Spleen (tissue), 11 donors: ENCODE measurements around the gene GSTK1. TPM values are rescaled to one million over a fixed set of nuclear protein-coding genes. Genes with fewer than 3 reads are reported as not detected.

Experiments used
- DNase-seq: peaks from one replicate; pipeline ENCODE4 v3.0.0-alpha.2; 2020
- H3K27ac ChIP-seq, 8 donors: fragments of 200-600 bp; sonication (generic) in 7 of 8; 1 replicate in 4 of 8; 2 replicates in 4 of 8; pipeline versions ENCODE4 v1.5.0 to v1.8.0; 2016 to 2021; ENCODE audit warnings: inconsistent platforms in 4 of 8, mild to moderate bottlenecking in 4 of 8, moderate library complexity in 1 of 8
- H3K27me3 ChIP-seq, 7 donors: fragments of 200-600 bp; sonication (generic) in 6 of 7; replicated peaks in 1 of 7; 1 replicate in 4 of 7; 2 replicates in 3 of 7; pipeline versions ENCODE4 v1.5.0 to v1.8.0; 2016 to 2021; ENCODE audit warnings: inconsistent platforms in 3 of 7, mild to moderate bottlenecking in 1 of 7
- H3K36me3 ChIP-seq, 6 donors: fragments of 200-600 bp; sonication (generic) in 5 of 6; 1 replicate in 4 of 6; 2 replicates in 2 of 6; pipeline versions ENCODE4 v1.5.0 to v1.8.0; 2016 to 2021; ENCODE audit warnings: inconsistent platforms in 2 of 6
- H3K4me1 ChIP-seq, 6 donors: fragments of 200-600 bp; sonication (generic) in 5 of 6; 1 replicate in 3 of 6; 2 replicates in 3 of 6; pipeline versions ENCODE4 v1.5.0 to v1.8.0; 2016 to 2021; ENCODE audit warnings: inconsistent platforms in 3 of 6
- H3K4me3 ChIP-seq, 8 donors: fragments of 200-600 bp; sonication (generic) in 7 of 8; 1 replicate in 4 of 8; 2 replicates in 4 of 8; pipeline versions ENCODE4 v1.5.0 to v1.8.0; 2016 to 2021; ENCODE audit warnings: inconsistent platforms in 4 of 8, mild to moderate bottlenecking in 4 of 8, moderate library complexity in 2 of 8
- H3K9me3 ChIP-seq, 8 donors: fragments of 200-600 bp; sonication (generic) in 7 of 8; 1 replicate in 4 of 8; 2 replicates in 4 of 8; pipeline versions ENCODE4 v1.5.0 to v1.8.0; 2016 to 2021; ENCODE audit warnings: inconsistent platforms in 4 of 8
- POLR2A ChIP-seq, 3 donors: fragments of 450-650 bp; IDR thresholded peaks; one replicate each; pipeline ENCODE4 v1.5.1; 2017; ENCODE audit warnings: antibody characterized with exemption in 3 of 3, mild to moderate bottlenecking in 1 of 3
- POLR2AphosphoS5 ChIP-seq, 3 donors: sonication (generic); formaldehyde crosslinking; IDR thresholded peaks; one replicate each; pipeline ENCODE4 v1.5.1; 2017; ENCODE audit warnings: antibody characterized with exemption in 3 of 3
- WGBS, 5 donors: extraction: QIAGEN DNeasy Blood & Tissue Kit in 3 of 5; methylation state at CpG; one replicate each; pipeline versions ENCODE4 v1.1.5 to v1.1.7; 2013 to 2018; 5-methylcytosine and 5-hydroxymethylcytosine counted together
- intact Hi-C: fragments of 100-400 bp; cut with DNase I; formaldehyde crosslinking; loops from one replicate; pipeline ENCODE4 v1.15.0; 2023; ENCODE audit warnings: low total_unique reads
- polyA plus RNA-seq, 3 donors: library from polyadenylated mRNA; stranded (reverse); fragments of 200-250 nt; gene quantifications; one replicate each; pipeline ENCODE4 v1.2.1, GENCODE V29; 2013
- total RNA-seq, 7 donors: library from RNA; depleted of rRNA in 3 of 7; stranded (reverse); fragments of >200 nt in 3 of 7; fragmentation: NEBNext Ultra II Directional in 4 of 7; extraction: Animal tissue kit (Norgen Biotek cat#: 25700) in 4 of 7; gene quantifications; one replicate each; pipeline versions ENCODE4 v1.1.0 to v1.2.1, GENCODE V29; 2016 to 2021
- TF ChIP-seq, protein P1 (sequence below), 11 experiments: fragments of 200-600 bp in 7 of 11; fragments of 450-650 bp in 4 of 11; sonication (generic) in 4 of 11; IDR thresholded peaks in 8 of 11; conservative IDR thresholded peaks in 3 of 11; 1 replicate in 7 of 11; 2 replicates in 4 of 11; pipeline versions ENCODE4 v1.4.0 to v1.8.0; 2016 to 2021; ENCODE audit warnings: antibody characterized with exemption in 11 of 11, inconsistent platforms in 4 of 11, mild to moderate bottlenecking in 1 of 11
- donor health status: healthy with polysubstance abuse.
- donor health status: DM: no; HTN: no; CAD: no; lungs with moderate emphysema.
- donor health status: DM: no; HTN: no; CAD: no.
- donor health status: Bipolar disorder and iron deficiency.
- donor health status: healthy.
- donor health status: DM: no; HTN: no; CAD: no.
- donor health status: DM: yes; HTN: yes; CAD: no.

Gene GSTK1
- total and polyA plus RNA-seq, 10 donors: 162 to 247 (median 216) TPM

DNA sequence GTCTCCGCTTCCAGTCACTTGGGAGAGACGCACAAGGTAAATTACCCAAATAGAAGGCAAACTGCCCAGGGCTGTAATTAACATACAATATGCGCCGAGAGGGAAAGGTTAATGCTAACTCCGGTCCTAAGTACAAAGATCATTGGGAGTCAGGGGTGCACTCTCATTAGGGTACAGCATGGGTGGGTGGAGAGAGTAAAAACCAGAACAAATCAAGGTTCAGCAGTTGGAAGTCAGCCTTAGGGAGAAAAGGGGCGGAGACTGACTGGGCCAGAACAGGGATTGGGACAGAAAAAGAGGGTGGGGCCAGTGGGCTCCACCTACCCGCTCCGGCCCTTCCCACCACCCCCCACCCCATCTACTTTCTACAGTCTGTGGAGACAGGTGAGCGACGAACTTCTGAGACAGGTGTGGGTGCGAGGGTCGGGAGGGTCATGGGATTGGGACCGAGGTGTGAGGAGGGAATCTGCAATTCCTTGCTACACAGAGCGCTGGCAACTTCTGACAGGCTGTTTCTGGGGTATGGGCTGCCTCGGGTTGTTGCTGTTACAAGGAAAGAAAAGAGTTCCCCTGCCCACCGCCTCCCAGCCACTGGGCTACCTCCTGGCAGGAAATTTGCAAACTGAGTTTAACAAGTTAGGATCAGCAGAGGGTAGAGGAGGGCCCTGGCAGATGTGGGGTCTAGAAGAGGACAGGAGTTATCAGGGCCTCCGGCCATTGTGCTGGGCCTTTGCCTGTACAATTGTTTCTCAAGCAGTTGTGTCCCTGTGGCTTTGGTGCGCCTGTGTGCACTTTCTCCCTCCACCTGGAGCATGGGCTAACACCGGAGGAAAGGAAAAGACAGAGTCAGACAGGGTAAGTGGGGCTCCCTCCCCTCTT is 21.6 kb downstream of the GSTK1 start, which contains the start of gene TMEM139:
TSS of gene TMEM139 (plus strand) at position 368 of the 879 bp plus-strand sequence. CDS start 1,000 bp downstream, outside the sequence.
- H3K27me3 ChIP-seq: no peaks in the 10 kb centered on the region
- 86 to 92% (median 90%) methylated on average over 19 of the region's 19 CpGs for WGBS, 5 donors
- DNase-seq: no peak
- no peaks in the 10 kb centered on the region for H3K9me3 ChIP-seq
- TF ChIP-seq POLR2AphosphoS5 (IDR thresholded peaks at IDR 0.05) (no peak), POLR2A (IDR thresholded peaks at IDR 0.05) (no peak)
- TF ChIP-seq, protein P1, sequence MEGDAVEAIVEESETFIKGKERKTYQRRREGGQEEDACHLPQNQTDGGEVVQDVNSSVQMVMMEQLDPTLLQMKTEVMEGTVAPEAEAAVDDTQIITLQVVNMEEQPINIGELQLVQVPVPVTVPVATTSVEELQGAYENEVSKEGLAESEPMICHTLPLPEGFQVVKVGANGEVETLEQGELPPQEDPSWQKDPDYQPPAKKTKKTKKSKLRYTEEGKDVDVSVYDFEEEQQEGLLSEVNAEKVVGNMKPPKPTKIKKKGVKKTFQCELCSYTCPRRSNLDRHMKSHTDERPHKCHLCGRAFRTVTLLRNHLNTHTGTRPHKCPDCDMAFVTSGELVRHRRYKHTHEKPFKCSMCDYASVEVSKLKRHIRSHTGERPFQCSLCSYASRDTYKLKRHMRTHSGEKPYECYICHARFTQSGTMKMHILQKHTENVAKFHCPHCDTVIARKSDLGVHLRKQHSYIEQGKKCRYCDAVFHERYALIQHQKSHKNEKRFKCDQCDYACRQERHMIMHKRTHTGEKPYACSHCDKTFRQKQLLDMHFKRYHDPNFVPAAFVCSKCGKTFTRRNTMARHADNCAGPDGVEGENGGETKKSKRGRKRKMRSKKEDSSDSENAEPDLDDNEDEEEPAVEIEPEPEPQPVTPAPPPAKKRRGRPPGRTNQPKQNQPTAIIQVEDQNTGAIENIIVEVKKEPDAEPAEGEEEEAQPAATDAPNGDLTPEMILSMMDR (IDR thresholded peaks at IDR 0.05 in 8 of 11, conservative IDR thresholded peaks at IDR 0.05 in 3 of 11): no peak
- no peak within 1 kb of the TSS for H3K4me3 ChIP-seq
- peaks cover 15 to 45% (median 32%) of the 10 kb centered on the region in 6 donors for H3K4me1 ChIP-seq
- H3K27ac ChIP-seq: peak within 1 kb of the TSS in 3 of 8 donors; percentile 17 to 38 (median 19)
- H3K36me3 ChIP-seq: no peaks in the 10 kb centered on the region
- intact Hi-C loops: no loop called here

DNA sequence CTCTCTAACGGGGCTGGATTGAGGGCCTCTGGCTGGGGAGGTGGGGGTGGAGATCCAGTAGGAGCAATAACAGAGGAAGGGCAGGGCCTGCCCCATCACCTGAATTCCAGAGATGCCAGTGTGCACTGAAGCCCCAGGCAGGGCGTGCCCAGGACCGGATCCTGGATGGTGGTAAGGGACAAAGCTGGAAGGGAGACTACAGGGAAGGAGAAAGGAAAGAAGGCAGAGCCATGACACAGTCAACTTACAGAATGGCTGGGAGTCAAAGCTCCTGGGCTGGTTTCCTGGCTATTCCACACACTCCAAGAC is 22.2 kb downstream of the GSTK1 start:
- no peak overlapping the region for H3K27ac ChIP-seq
- intact Hi-C loops: no loop called here
- no peak for DNase-seq
- no peaks in the 10 kb centered on the region for H3K27me3 ChIP-seq
- H3K4me3 ChIP-seq: no peak overlapping the region
- H3K4me1 ChIP-seq: peaks cover 15 to 45% (median 32%) of the 10 kb centered on the region in 6 donors
- no peaks in the 10 kb centered on the region for H3K9me3 ChIP-seq
- TF ChIP-seq POLR2AphosphoS5 (IDR thresholded peaks at IDR 0.05) (no peak), POLR2A (IDR thresholded peaks at IDR 0.05) (no peak)
- TF ChIP-seq, protein P1 (IDR thresholded peaks at IDR 0.05 in 8 of 11, conservative IDR thresholded peaks at IDR 0.05 in 3 of 11): no peak
- 85 to 99% (median 91%) methylated on average over 3 of the region's 3 CpGs for WGBS, 5 donors
- H3K36me3 ChIP-seq: no peaks in the 10 kb centered on the region

DNA sequence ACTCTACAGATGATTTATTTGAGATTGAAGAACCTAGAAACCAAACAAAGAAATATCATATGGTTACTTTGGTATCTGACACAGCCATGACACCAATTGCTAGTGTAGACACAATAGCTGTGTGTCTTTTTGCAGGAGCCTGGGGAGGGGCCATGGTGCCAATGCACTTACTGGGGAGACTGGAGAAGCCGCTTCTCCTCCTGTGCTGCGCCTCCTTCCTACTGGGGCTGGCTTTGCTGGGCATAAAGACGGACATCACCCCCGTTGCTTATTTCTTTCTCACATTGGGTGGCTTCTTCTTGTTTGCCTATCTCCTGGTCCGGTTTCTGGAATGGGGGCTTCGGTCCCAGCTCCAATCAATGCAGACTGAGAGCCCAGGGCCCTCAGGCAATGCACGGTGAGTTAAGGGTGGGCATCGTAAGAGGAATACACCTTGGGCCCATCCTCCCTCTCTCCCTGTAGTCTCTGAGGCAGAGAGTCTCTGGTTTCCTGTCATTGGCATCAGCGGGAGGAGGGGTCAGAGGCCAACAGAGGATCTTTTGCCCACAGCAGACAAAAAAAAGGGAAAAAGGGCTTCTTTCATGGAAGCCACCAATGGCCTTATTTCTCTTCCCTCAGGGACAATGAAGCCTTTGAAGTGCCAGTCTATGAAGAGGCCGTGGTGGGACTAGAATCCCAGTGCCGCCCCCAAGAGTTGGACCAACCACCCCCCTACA is 22.7 kb downstream of the GSTK1 start:
- Histone ChIP-seq H3K27me3 (no peaks in the 10 kb centered on the region), H3K36me3 (no peaks in the 10 kb centered on the region), H3K4me1 (peaks cover 18 to 47% (median 35%) of the 10 kb centered on the region in 6 donors), H3K9me3 (no peaks in the 10 kb centered on the region), H3K4me3 (no peak overlapping the region), H3K27ac (no peak overlapping the region)
- intact Hi-C loops: no loop called here
- DNase-seq: no peak
- 91 to 98% (median 95%) methylated on average over 11 of the region's 11 CpGs for WGBS, 5 donors
- TF ChIP-seq POLR2A (IDR thresholded peaks at IDR 0.05) (no peak), POLR2AphosphoS5 (IDR thresholded peaks at IDR 0.05) (no peak)
- TF ChIP-seq, protein P1 (IDR thresholded peaks at IDR 0.05 in 8 of 11, conservative IDR thresholded peaks at IDR 0.05 in 3 of 11): no peak

DNA sequence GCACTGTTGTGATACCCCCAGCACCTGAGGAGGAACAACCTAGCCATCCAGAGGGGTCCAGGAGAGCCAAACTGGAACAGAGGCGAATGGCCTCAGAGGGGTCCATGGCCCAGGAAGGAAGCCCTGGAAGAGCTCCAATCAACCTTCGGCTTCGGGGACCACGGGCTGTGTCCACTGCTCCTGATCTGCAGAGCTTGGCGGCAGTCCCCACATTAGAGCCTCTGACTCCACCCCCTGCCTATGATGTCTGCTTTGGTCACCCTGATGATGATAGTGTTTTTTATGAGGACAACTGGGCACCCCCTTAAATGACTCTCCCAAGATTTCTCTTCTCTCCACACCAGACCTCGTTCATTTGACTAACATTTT is 23.3 kb downstream of the GSTK1 start:
- no peak overlapping the region for H3K27ac ChIP-seq
- no peaks in the 10 kb centered on the region for H3K9me3 ChIP-seq
- intact Hi-C loops: no loop called here
- TF ChIP-seq POLR2A (IDR thresholded peaks at IDR 0.05): no peak
- TF ChIP-seq POLR2AphosphoS5 (IDR thresholded peaks at IDR 0.05): no peak
- TF ChIP-seq, protein P1 (IDR thresholded peaks at IDR 0.05 in 8 of 11, conservative IDR thresholded peaks at IDR 0.05 in 3 of 11): no peak
- H3K4me3 ChIP-seq: no peak overlapping the region
- peaks cover 24 to 53% (median 40%) of the 10 kb centered on the region in 6 donors for H3K4me1 ChIP-seq
- no peak for DNase-seq
- 93 to 96% (median 95%) methylated on average over 6 of the region's 6 CpGs for WGBS, 5 donors
- peaks cover 0 to 4% (median 1%) of the 10 kb centered on the region in 6 donors for H3K36me3 ChIP-seq
- H3K27me3 ChIP-seq: no peaks in the 10 kb centered on the region
